ENCODE results near the gene ARMC3. TPM values are rescaled to one million over a fixed set of nuclear protein-coding genes. Genes with fewer than 3 reads are reported as not detected.

Gene ARMC3
- total and polyA plus RNA-seq, 11 donors: not detected

DNA sequence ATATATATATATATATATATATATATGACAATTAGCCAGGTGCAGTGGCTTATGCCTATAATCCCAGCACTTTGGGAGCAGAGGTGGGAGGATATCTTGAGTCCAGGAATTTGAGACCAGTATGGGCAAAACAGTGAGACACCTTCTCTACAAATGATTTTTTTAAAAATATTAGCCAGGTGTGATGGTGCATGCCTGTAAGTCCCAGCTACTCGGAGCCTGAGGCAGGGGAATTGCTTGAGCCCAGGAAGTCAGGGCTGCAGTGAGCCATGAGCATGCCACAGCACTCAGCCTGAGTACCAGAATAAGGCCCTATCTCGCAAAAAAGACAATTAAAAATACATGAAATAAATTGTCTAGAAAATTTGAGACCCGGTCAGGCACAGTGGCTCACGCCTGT lies 120.3 kb downstream of the ARMC3 start:
- Histone ChIP-seq H3K27me3 (no peaks in the 10 kb centered on the region), H3K27ac (no peak overlapping the region), H3K36me3 (no peaks in the 10 kb centered on the region), H3K4me1 (peaks cover 0 to 19% (median 0%) of the 10 kb centered on the region in 12 donors), H3K9me3 (peaks cover 0 to 2% (median 0%) of the 10 kb centered on the region in 12 donors), H3K4me3 (no peak overlapping the region)
- intact Hi-C loops (cut with DNase I): no loop called here
- TF ChIP-seq POLR2A (IDR thresholded peaks at IDR 0.05): no peak
- TF ChIP-seq, protein P1, sequence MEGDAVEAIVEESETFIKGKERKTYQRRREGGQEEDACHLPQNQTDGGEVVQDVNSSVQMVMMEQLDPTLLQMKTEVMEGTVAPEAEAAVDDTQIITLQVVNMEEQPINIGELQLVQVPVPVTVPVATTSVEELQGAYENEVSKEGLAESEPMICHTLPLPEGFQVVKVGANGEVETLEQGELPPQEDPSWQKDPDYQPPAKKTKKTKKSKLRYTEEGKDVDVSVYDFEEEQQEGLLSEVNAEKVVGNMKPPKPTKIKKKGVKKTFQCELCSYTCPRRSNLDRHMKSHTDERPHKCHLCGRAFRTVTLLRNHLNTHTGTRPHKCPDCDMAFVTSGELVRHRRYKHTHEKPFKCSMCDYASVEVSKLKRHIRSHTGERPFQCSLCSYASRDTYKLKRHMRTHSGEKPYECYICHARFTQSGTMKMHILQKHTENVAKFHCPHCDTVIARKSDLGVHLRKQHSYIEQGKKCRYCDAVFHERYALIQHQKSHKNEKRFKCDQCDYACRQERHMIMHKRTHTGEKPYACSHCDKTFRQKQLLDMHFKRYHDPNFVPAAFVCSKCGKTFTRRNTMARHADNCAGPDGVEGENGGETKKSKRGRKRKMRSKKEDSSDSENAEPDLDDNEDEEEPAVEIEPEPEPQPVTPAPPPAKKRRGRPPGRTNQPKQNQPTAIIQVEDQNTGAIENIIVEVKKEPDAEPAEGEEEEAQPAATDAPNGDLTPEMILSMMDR (IDR thresholded peaks at IDR 0.05): no peak
- no peak for DNase-seq
- 94 to 96% (median 95%) methylated on average over 4 of the region's 4 CpGs for WGBS, 4 donors
- ATAC-seq: no peak

DNA sequence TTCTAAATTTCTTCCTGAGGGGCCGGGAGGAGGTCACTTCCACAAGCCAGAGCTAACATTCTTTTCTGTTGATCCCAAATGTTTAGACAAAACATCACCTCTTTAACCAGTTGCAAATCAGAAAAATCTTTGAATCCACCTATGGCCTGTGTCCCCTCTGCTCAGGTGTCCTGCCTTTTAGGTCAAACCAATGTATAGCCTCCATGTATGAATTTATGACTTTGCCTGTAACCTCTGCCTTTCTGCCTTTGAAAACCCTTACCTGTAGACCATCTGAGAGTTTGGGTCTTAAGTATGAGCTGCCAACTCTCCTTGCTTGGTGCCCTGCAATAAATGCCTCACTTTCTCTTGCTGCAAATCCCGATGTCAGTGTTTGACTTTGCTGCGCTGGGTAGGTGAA lies 123.4 kb downstream of the ARMC3 start:
- DNase-seq: no peak
- peaks cover 0 to 21% (median 0%) of the 10 kb centered on the region in 12 donors for H3K4me1 ChIP-seq
- H3K27ac ChIP-seq: no peak overlapping the region
- WGBS, 4 donors: 81 to 94% (median 90%) methylated on average over 3 of the region's 3 CpGs
- no peak for TF ChIP-seq POLR2A (IDR thresholded peaks at IDR 0.05)
- TF ChIP-seq, protein P1 (IDR thresholded peaks at IDR 0.05): no peak
- no peaks in the 10 kb centered on the region for H3K9me3 ChIP-seq
- H3K27me3 ChIP-seq: no peaks in the 10 kb centered on the region
- H3K36me3 ChIP-seq: no peaks in the 10 kb centered on the region
- H3K4me3 ChIP-seq: no peak overlapping the region
- intact Hi-C loops (cut with DNase I): no loop called here
- no peak for ATAC-seq

DNA sequence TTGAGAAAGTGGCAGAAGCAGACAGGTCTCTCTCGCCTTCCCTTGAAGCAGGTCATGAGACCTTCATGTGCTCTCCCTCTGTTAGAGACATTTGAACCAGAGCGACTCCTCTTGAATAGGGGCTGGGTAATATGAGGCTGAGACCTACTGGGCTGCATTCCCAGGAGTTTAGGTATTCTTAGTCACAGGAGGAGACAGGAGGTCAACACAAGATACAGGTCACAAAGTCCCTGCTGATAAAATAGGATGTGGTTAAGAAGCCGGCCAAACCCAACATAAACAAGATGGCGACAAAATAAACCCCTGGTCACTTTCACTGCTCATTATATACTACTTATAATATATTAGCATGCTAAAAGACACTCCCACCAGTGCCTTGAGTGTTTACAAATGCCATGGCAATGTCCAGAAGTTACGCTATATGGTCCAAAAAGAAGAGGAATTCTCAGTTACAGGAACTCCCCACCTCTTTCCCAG lies 124.0 kb downstream of the ARMC3 start:
- H3K36me3 ChIP-seq: no peaks in the 10 kb centered on the region
- ATAC-seq: peak in 1 of 4 donors; percentile 43
- H3K4me1 ChIP-seq: peaks cover 0 to 21% (median 0%) of the 10 kb centered on the region in 12 donors
- no peaks in the 10 kb centered on the region for H3K9me3 ChIP-seq
- intact Hi-C loops (cut with DNase I): no loop called here
- DNase-seq: no peak
- H3K4me3 ChIP-seq: no peak overlapping the region
- WGBS, 4 donors: 63 to 71% (median 67%) methylated on average over 5 of the region's 5 CpGs
- H3K27me3 ChIP-seq: no peaks in the 10 kb centered on the region
- H3K27ac ChIP-seq: no peak overlapping the region
- no peak for TF ChIP-seq POLR2A (IDR thresholded peaks at IDR 0.05)
- TF ChIP-seq, protein P1 (IDR thresholded peaks at IDR 0.05): no peak

DNA sequence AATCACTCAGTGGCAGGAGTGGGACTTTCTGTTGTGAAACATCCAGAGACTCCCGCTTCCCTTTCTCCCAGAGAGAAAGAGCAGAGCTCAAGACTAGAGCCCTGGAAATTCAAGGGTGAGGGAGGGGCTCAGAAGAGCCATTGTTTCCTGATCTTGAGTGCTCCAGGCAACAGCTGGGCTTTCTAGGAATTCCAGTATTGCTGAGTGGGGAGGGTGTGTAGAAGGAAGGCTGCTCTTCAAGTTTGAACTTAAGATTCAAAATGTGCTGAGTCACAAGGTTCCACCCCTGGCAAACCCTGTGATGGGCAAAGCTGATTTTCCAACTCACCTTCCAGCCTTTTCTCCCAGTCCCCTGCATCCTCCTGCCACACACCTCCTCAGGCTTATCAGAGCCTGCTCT lies 125.2 kb downstream of the ARMC3 start:
- H3K4me1 ChIP-seq: peaks cover 0 to 11% (median 0%) of the 10 kb centered on the region in 12 donors
- H3K27ac ChIP-seq: no peak overlapping the region
- 31 to 70% (median 41%) methylated on average over 1 of the region's 1 CpG for WGBS, 4 donors
- H3K36me3 ChIP-seq: no peaks in the 10 kb centered on the region
- no peaks in the 10 kb centered on the region for H3K27me3 ChIP-seq
- intact Hi-C loops (cut with DNase I): no loop called here
- H3K9me3 ChIP-seq: no peaks in the 10 kb centered on the region
- no peak for DNase-seq
- TF ChIP-seq, protein P1 (IDR thresholded peaks at IDR 0.05): no peak
- TF ChIP-seq POLR2A (IDR thresholded peaks at IDR 0.05): no peak
- no peak overlapping the region for H3K4me3 ChIP-seq
- ATAC-seq: no peak

Measured in heart left ventricle (tissue), 16 donors.